HCT116 (cell line): ENCODE measurements around the gene ANKRD61. TPM values are rescaled to one million over a fixed set of nuclear protein-coding genes. Genes with fewer than 3 reads are reported as not detected.

Source experiments
- ATAC-seq: fragments of 200-7000 bp; cut with Tn5 transposase; 2 replicates; pipeline ENCODE4 v1.9.1; 2020; ENCODE audit warnings: mild to moderate bottlenecking, moderate library complexity
- BruUV-seq: library from RNA; stranded (reverse); fragments of 400-500 nt; replicated peaks from 2 replicates; lab custom pipeline; 2021; lab: Mats Ljungman, UMichigan
- CTCF ChIA-PET: fragments of 300-600 bp; sonication (Branson Sonifier 250); formaldehyde crosslinking; loops from one replicate; lab custom pipeline; 2021; ENCODE audit warnings: antibody characterized with exemption; lab: Charles Lee
- POLR2A ChIA-PET: fragments of 300-600, 350-600 bp; sonication (Branson Sonifier 250); formaldehyde crosslinking; loops from one replicate; lab custom pipeline; 2021; ENCODE audit warnings: antibody characterized with exemption; lab: Charles Lee
- RAD21 ChIA-PET, 2 experiments: fragments of 300-600 bp; sonication (Branson Sonifier 250); formaldehyde crosslinking; loops; one replicate each; lab custom pipeline; 2023; ENCODE audit warnings: low total read pairs in 2 of 2; ENCODE audit not compliant: uncharacterized antibody in 2 of 2, unreplicated experiment in 2 of 2, low non-redundant PET in 1 of 2; lab: Charles Lee
- DNase-seq: peaks from one replicate; pipeline ENCODE4 v3.0.0-alpha.2; 2010; ENCODE audit warnings: low read depth, low spot score
- H2AFZ ChIP-seq: fragments of 200-600 bp; shearing (Covaris generic), sonication (generic); 2 replicates; pipeline ENCODE4 v1.6.1; 2017; ENCODE audit warnings: low read depth, mixed run types, mixed read lengths, antibody characterized with exemption, low read length; ENCODE audit not compliant: poor library complexity, severe bottlenecking
- H3K27ac ChIP-seq: 2 replicates; pipeline ENCODE4 v1.5.1; 2012; ENCODE audit warnings: low read depth, low read length
- H3K27me3 ChIP-seq: fragments of 200-600 bp; sonication (generic); 2 replicates; pipeline ENCODE4 v1.6.1; 2016; ENCODE audit warnings: mixed run types, low read length, mixed read lengths; ENCODE audit not compliant: insufficient read depth
- H3K36me3 ChIP-seq, 2 experiments: fragments of 200-500 bp in 1 of 2; fragments of 200-600 bp in 1 of 2; sonication (Bioruptor generic) in 1 of 2; sonication (generic) in 1 of 2; 2 replicates each; pipeline versions ENCODE4 v1.5.1 to v1.6.1; 2014 to 2016; ENCODE audit warnings: low read length in 2 of 2, inconsistent platforms in 1 of 2, mixed read lengths in 1 of 2, mixed run types in 1 of 2; ENCODE audit not compliant: insufficient read depth in 2 of 2, control insufficient read depth in 1 of 2
- H3K4me1 ChIP-seq, 2 experiments: fragments of 200-600 bp in 1 of 2; sonication (generic) in 1 of 2; 2 replicates each; pipeline versions ENCODE4 v1.5.1 to v1.6.1; 2012 to 2017; ENCODE audit warnings: low read length in 2 of 2, inconsistent platforms in 1 of 2, mild to moderate bottlenecking in 1 of 2, mixed read lengths in 1 of 2, mixed run types in 1 of 2, moderate library complexity in 1 of 2; ENCODE audit not compliant: insufficient read depth in 2 of 2, control insufficient read depth in 1 of 2
- H3K4me2 ChIP-seq: fragments of 200-600 bp; sonication (generic); 2 replicates; pipeline ENCODE4 v1.6.1; 2017; ENCODE audit warnings: mixed run types, low read length, mixed read lengths
- H3K4me3 ChIP-seq, 2 experiments: fragments of 200-600 bp in 1 of 2; sonication (generic) in 1 of 2; replicated peaks in 1 of 2; 2 replicates each; pipeline ENCODE4 v1.5.1; 2011 to 2016; ENCODE audit warnings: low read length in 2 of 2, control low read depth in 1 of 2, low read depth in 1 of 2, mild to moderate bottlenecking in 1 of 2, mixed read lengths in 1 of 2, mixed run types in 1 of 2
- H3K79me2 ChIP-seq: fragments of 200-600 bp; sonication (generic); 2 replicates; pipeline ENCODE4 v1.6.1; 2017; ENCODE audit warnings: mild to moderate bottlenecking, mixed run types, low read length, moderate library complexity, mixed read lengths; ENCODE audit not compliant: insufficient read depth
- H3K9ac ChIP-seq: fragments of 200-600 bp; sonication (generic); 2 replicates; pipeline ENCODE4 v1.6.1; 2016; ENCODE audit warnings: low read length, mixed read lengths
- H3K9me2 ChIP-seq: fragments of 200-600 bp; sonication (generic), shearing (Covaris generic); 2 replicates; pipeline ENCODE4 v1.6.1; 2017; ENCODE audit warnings: mixed run types, mild to moderate bottlenecking, moderate library complexity; ENCODE audit not compliant: insufficient read depth
- H3K9me3 ChIP-seq, 2 experiments: fragments of 200-500 bp in 1 of 2; fragments of 200-600 bp in 1 of 2; sonication (Bioruptor generic) in 1 of 2; sonication (generic) in 1 of 2; 2 replicates each; pipeline ENCODE4 v1.6.1; 2014 to 2017; ENCODE audit warnings: low read length in 2 of 2, mixed read lengths in 2 of 2, inconsistent platforms in 1 of 2, low read depth in 1 of 2, mild to moderate bottlenecking in 1 of 2, mixed run types in 1 of 2, moderate library complexity in 1 of 2; ENCODE audit not compliant: control insufficient read depth in 1 of 2, insufficient read depth in 1 of 2
- H4K20me1 ChIP-seq: fragments of 200-600 bp; sonication (generic), shearing (Covaris generic); 2 replicates; pipeline ENCODE4 v1.6.1; 2017; ENCODE audit warnings: mixed run types, mild to moderate bottlenecking, moderate library complexity; ENCODE audit not compliant: insufficient read depth
- CEBPB ChIP-seq: IDR thresholded peaks from 2 replicates; pipeline ENCODE4 v1.6.1; 2012; ENCODE audit warnings: low read depth
- MAX ChIP-seq: IDR thresholded peaks from 2 replicates; pipeline ENCODE4 v1.6.1; 2012
- POLR2A ChIP-seq: IDR thresholded peaks from 2 replicates; pipeline ENCODE4 v1.7.0; 2011; ENCODE audit warnings: borderline replicate concordance; ENCODE audit not compliant: insufficient read depth, insufficient read length; ENCODE audit errors: extremely low read depth
- POLR2AphosphoS5 ChIP-seq: IDR thresholded peaks from 2 replicates; pipeline ENCODE4 v1.6.1; 2011; ENCODE audit warnings: mild to moderate bottlenecking, low read depth, low read length, moderate library complexity
- RAD21 ChIP-seq: IDR thresholded peaks from 2 replicates; pipeline ENCODE4 v1.6.1; 2012; ENCODE audit warnings: low read depth, mild to moderate bottlenecking
- REST ChIP-seq: IDR thresholded peaks from 2 replicates; pipeline ENCODE4 v1.6.1; 2012; ENCODE audit warnings: low read depth
- SP1 ChIP-seq: IDR thresholded peaks from 2 replicates; pipeline ENCODE4 v1.6.1; 2012; ENCODE audit warnings: low read depth
- TCF7L2 ChIP-seq: IDR thresholded peaks from 2 replicates; pipeline ENCODE4 v1.7.0; 2011; ENCODE audit warnings: borderline replicate concordance, inconsistent platforms; ENCODE audit not compliant: insufficient read depth, insufficient read length; ENCODE audit errors: extremely low read depth
- ZNF274 ChIP-seq: fragments of 200-500 bp; sonication (Bioruptor generic); IDR thresholded peaks from 2 replicates; pipeline ENCODE4 v1.6.1; 2014; ENCODE audit warnings: mild to moderate bottlenecking, low read depth, low read length, inconsistent platforms
- intact Hi-C: fragments of 100-400 bp; cut with micrococcal nuclease; formaldehyde crosslinking; loops from 2 replicates; pipeline ENCODE4 v1.10.0; 2022
- total RNA-seq: library from RNA; stranded (reverse); gene quantifications from one replicate; pipeline ENCODE4 v1.2.1, GENCODE V29; 2021; ENCODE audit not compliant: unreplicated experiment

ANKRD61 gene
- total RNA-seq, 1 experiment from 2014 or later = 0.17 TPM

- H3K9ac ChIP-seq = no peak overlapping the region
- peaks cover 0 to 5% of the 10 kb centered on the region in 2 experiments; a peak in 2 of 4 replicates for H3K4me1 ChIP-seq
- H4K20me1 ChIP-seq = peaks cover 4% of the 10 kb centered on the region; the same call in 1 of the 2 replicates
- no peak overlapping the region for H3K4me2 ChIP-seq
- H3K9me2 ChIP-seq = no peaks in the 10 kb centered on the region
- no peaks in the 10 kb centered on the region for H3K27me3 ChIP-seq
- H3K4me3 ChIP-seq = no peak overlapping the region
- H3K9me3 ChIP-seq = no peaks in the 10 kb centered on the region
- no peak overlapping the region for H2AFZ ChIP-seq
- H3K36me3 ChIP-seq = peaks cover 38 to 60% of the 10 kb centered on the region in 2 experiments
- no TSS peak for BruUV-seq
- CTCF ChIA-PET = no interaction called here
- no peak for TF ChIP-seq RAD21
- TF ChIP-seq POLR2A = no peak
- no peak for TF ChIP-seq MAX
- no peak overlapping the region for H3K27ac ChIP-seq
- H3K79me2 ChIP-seq = peaks cover 15% of the 10 kb centered on the region
- intact Hi-C loops = no loop called here
- RAD21 ChIA-PET = no interaction called here
- ATAC-seq (no peak), DNase-seq (no peak)
- POLR2A ChIA-PET = no interaction called here
Observed at GRCh38 chr7:6031567-6031966, 391 bp downstream of the ANKRD61 start.

GRCh38 chr7:6032167-6032566 lies 991 bp downstream of the ANKRD61 start:
- Histone ChIP-seq H3K79me2 (peaks cover 15% of the 10 kb centered on the region), H3K9ac (no peak overlapping the region), H3K4me1 (no peaks in the 10 kb centered on the region), H3K27ac (no peak overlapping the region), H2AFZ (no peak overlapping the region), H4K20me1 (peaks cover 4% of the 10 kb centered on the region; the same call in 1 of the 2 replicates), H3K9me2 (no peaks in the 10 kb centered on the region), H3K36me3 (peaks cover 42 to 55% of the 10 kb centered on the region in 2 experiments), H3K27me3 (no peaks in the 10 kb centered on the region), H3K9me3 (no peaks in the 10 kb centered on the region), H3K4me3 (no peak overlapping the region), H3K4me2 (no peak overlapping the region)
- ATAC-seq (no peak), DNase-seq (no peak)
- CTCF ChIA-PET = no interaction called here
- POLR2A ChIA-PET = interaction anchor here (0.6 kb wide), 1 partner anchor 24 kb away, joined by 4 read pairs; no protein-coding TSS in a partner anchor
- BruUV-seq = no TSS peak
- no peak for TF ChIP-seq ZNF274
- no peak for TF ChIP-seq POLR2AphosphoS5
- TF ChIP-seq REST = no peak
- TF ChIP-seq SP1 = no peak
- TF ChIP-seq TCF7L2 = no peak
- no peak for TF ChIP-seq RAD21
- no peak for TF ChIP-seq CEBPB
- intact Hi-C loops = no loop called here
- RAD21 ChIA-PET = no interaction called here
